K562 treated with DMSO at 1 percent for 48 hours (cell line): ENCODE data around the gene TNRC6C. TPM values are rescaled to one million over a fixed set of nuclear protein-coding genes. Genes with fewer than 3 reads are reported as not detected.

ENCODE experiments used
- total RNA-seq: library from RNA; unstranded; fragments of 300-600 nt; gene quantifications from 2 replicates; pipeline ENCODE4 v1.2.3, GENCODE V29; 2022; ENCODE audit warnings: low replicate concordance; ENCODE audit errors: extremely low read depth

The TNRC6C gene
- total RNA-seq, result not detected in 2 replicates

GRCh38 chr17:77957857-77958715 lies at the start of gene TNRC6C:
Gene TNRC6C (plus strand): TSS chr17:77958703. CDS start chr17:78004207, 45,504 bp downstream.

GRCh38 chr17:78128551-78129350 lies 170.2 kb downstream of the TNRC6C start, which contains the start of gene TMC6:
Gene TMC6 (minus strand): TSS chr17:78128755. CDS start chr17:78126832, 1,923 bp downstream.

DNA sequence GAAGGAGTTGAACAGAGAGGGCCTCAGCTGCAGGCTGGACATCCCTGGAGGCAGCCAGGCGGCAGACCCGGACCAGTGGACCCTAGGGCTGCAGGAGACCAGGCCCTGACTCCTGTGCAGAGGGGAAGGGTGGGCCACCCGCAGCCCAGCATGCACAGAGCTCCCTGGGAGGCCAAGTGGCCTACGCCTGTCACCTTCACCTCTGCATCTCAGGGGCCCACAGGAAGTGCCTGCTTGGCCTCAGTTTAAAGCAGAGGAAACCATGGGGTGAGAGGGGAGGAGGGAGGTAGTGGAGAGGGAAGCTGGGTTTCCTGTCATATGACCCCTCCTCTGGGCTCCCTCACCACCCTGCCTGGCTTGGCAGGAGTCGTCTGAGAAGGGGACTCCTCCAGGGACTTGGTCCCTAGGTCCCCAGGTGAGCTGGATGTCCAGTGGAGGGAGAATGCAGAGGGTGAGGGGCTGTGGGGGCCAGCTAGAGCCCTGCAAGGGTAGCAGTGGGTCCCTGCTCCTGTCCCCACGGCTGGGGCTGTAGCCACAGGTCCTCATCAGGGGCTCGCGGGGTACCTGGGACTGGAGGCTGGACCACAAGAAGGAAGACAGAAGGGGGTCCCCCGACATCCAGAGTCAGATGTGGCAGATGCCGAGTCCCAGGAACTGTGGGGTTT lies 172.1 kb downstream of the TNRC6C start, which contains the start of gene TMC8:
TMC8 (plus strand) TSS at position 335 of the 665 bp plus-strand sequence. CDS start 818 bp downstream, outside the sequence.

Other genes starting within 250 kb of the TNRC6C start
- not detected in 2 replicates for gene TMC6, start 170.1 kb downstream of the TNRC6C start, total RNA-seq
- gene TMC8, start 172.1 kb downstream of the TNRC6C start, total RNA-seq, result not detected in 2 replicates
- gene C17orf99, start 187.7 kb downstream of the TNRC6C start, total RNA-seq, result not detected in 2 replicates
- gene SYNGR2, start 209.9 kb downstream of the TNRC6C start, total RNA-seq, result not detected in 2 replicates
- gene TK1, start 228.3 kb downstream of the TNRC6C start, total RNA-seq, result not detected in 2 replicates
- gene AFMID, start 228.7 kb downstream of the TNRC6C start, total RNA-seq, result not detected in 2 replicates